ENCODE data around the gene RPLP1. TPM values are rescaled to one million over a fixed set of nuclear protein-coding genes. Genes with fewer than 3 reads are reported as not detected.
A peak's percentile ranks its signal among the peaks of the same experiment; 100 is the strongest.

The RPLP1 gene
- total RNA-seq, 1 experiment from 2014 or later = 1,613 TPM

- peak overlapping the region; percentile 83 for H3K4me3 ChIP-seq (ENCODE audit: low read depth, low read length, poor library complexity, severe bottlenecking)
- TSS peak; percentile 90 for BruUV-seq (replicated peaks)
- H3K27me3 ChIP-seq (replicated peaks; ENCODE audit: insufficient read depth, low read depth, low read length, poor library complexity) = no peaks in the 10 kb centered on the region
- TF ChIP-seq EZH2 (IDR thresholded peaks at IDR 0.05; ENCODE audit: borderline replicate concordance, low read depth, low read length, poor library complexity, severe bottlenecking) (no peak), CTCF (conservative IDR thresholded peaks at IDR 0.05; ENCODE audit: low read depth, low read length) (no peak)
- H3K27ac ChIP-seq (ENCODE audit: low read depth, low read length, poor library complexity, severe bottlenecking) = peak overlapping the region; percentile 84
- H3K36me3 ChIP-seq (ENCODE audit: insufficient read depth, low read length, poor library complexity, severe bottlenecking) = peaks cover 64% of the 10 kb centered on the region
- DNase-seq (ENCODE audit: low spot score) = peak; percentile 54
- intact Hi-C loops (cut with micrococcal nuclease; ENCODE audit: unreplicated experiment) = no loop called here
- peaks cover 22% of the 10 kb centered on the region for H3K4me1 ChIP-seq (ENCODE audit: insufficient read depth, low read length, poor library complexity, severe bottlenecking)
- no peaks in the 10 kb centered on the region for H3K9me3 ChIP-seq (ENCODE audit: low read depth, low read length, poor library complexity, severe bottlenecking)
- POLR2A ChIA-PET (ENCODE audit: low non-redundant PET) = interaction anchor here (0.6 to 0.7 kb wide), 4 partner anchors 10 to 896 kb away, joined by 3 read pairs; no protein-coding TSS in a partner anchor
- CTCF ChIA-PET = interaction anchor here (0.5 to 1.1 kb wide), 3 partner anchors 10 to 333 kb away, joined by 3 to 13 read pairs (median 12); no protein-coding TSS in a partner anchor
Observed at GRCh38 chr15:69451951-69452691, 497 bp upstream of the RPLP1 start.

GRCh38 chr15:69454953-69455352 is 2.3 kb downstream of the RPLP1 start:
- ChIA-PET POLR2A (ENCODE audit: low non-redundant PET) (no interaction called here), CTCF (no interaction called here)
- BruUV-seq (replicated peaks) = no TSS peak
- Histone ChIP-seq H3K4me3 (ENCODE audit: low read depth, low read length, poor library complexity, severe bottlenecking) (peak overlapping the region; percentile 83), H3K4me1 (ENCODE audit: insufficient read depth, low read length, poor library complexity, severe bottlenecking) (peaks cover 22% of the 10 kb centered on the region), H3K9me3 (ENCODE audit: low read depth, low read length, poor library complexity, severe bottlenecking) (no peaks in the 10 kb centered on the region), H3K36me3 (ENCODE audit: insufficient read depth, low read length, poor library complexity, severe bottlenecking) (peaks cover 47% of the 10 kb centered on the region), H3K27ac (ENCODE audit: low read depth, low read length, poor library complexity, severe bottlenecking) (no peak overlapping the region), H3K27me3 (replicated peaks; ENCODE audit: insufficient read depth, low read depth, low read length, poor library complexity) (no peaks in the 10 kb centered on the region)
- intact Hi-C loops (cut with micrococcal nuclease; ENCODE audit: unreplicated experiment) = no loop called here
- DNase-seq (ENCODE audit: low spot score) = no peak
- TF ChIP-seq CTCF (conservative IDR thresholded peaks at IDR 0.05; ENCODE audit: low read depth, low read length) (no peak), EZH2 (IDR thresholded peaks at IDR 0.05; ENCODE audit: borderline replicate concordance, low read depth, low read length, poor library complexity, severe bottlenecking) (no peak)

GRCh38 chr15:69456208-69457166 is 3.9 kb downstream of the RPLP1 start:
- no peak for DNase-seq (ENCODE audit: low spot score)
- Histone ChIP-seq H3K4me3 (ENCODE audit: low read depth, low read length, poor library complexity, severe bottlenecking) (no peak overlapping the region), H3K4me1 (ENCODE audit: insufficient read depth, low read length, poor library complexity, severe bottlenecking) (peaks cover 19% of the 10 kb centered on the region), H3K27me3 (replicated peaks; ENCODE audit: insufficient read depth, low read depth, low read length, poor library complexity) (no peaks in the 10 kb centered on the region), H3K27ac (ENCODE audit: low read depth, low read length, poor library complexity, severe bottlenecking) (no peak overlapping the region), H3K36me3 (ENCODE audit: insufficient read depth, low read length, poor library complexity, severe bottlenecking) (peaks cover 47% of the 10 kb centered on the region), H3K9me3 (ENCODE audit: low read depth, low read length, poor library complexity, severe bottlenecking) (no peaks in the 10 kb centered on the region)
- intact Hi-C loops (cut with micrococcal nuclease; ENCODE audit: unreplicated experiment) = no loop called here
- CTCF ChIA-PET = no interaction called here
- no TSS peak for BruUV-seq (replicated peaks)
- POLR2A ChIA-PET (ENCODE audit: low non-redundant PET) = interaction anchor here (0.6 kb wide), 1 partner anchor 20 kb away, joined by 3 read pairs; no protein-coding TSS in a partner anchor
- no peak for TF ChIP-seq EZH2 (IDR thresholded peaks at IDR 0.05; ENCODE audit: borderline replicate concordance, low read depth, low read length, poor library complexity, severe bottlenecking)
- TF ChIP-seq CTCF (conservative IDR thresholded peaks at IDR 0.05; ENCODE audit: low read depth, low read length) = no peak
